Large intestine (tissue), 3 donors: ENCODE results near the gene THPO. TPM values are rescaled to one million over a fixed set of nuclear protein-coding genes. Genes with fewer than 3 reads are reported as not detected.

Experiments used
- DNase-seq, 2 donors: peaks; one replicate each; pipeline versions ENCODE4 v3.0.0 to v3.0.0-alpha.2; 2013
- H3K27ac ChIP-seq: one replicate; pipeline ENCODE4 v1.5.1; 2013; ENCODE audit warnings: low read length
- H3K27me3 ChIP-seq: 2 replicates; pipeline ENCODE4 v1.6.1; 2013; ENCODE audit warnings: low read length; ENCODE audit not compliant: control insufficient read depth, insufficient read depth
- H3K36me3 ChIP-seq: 2 replicates; pipeline ENCODE4 v1.6.1; 2013; ENCODE audit warnings: low read length; ENCODE audit not compliant: control insufficient read depth, insufficient read depth
- H3K4me1 ChIP-seq: one replicate; pipeline ENCODE4 v1.6.1; 2013; ENCODE audit warnings: low read length; ENCODE audit not compliant: control insufficient read depth, insufficient read depth
- H3K4me3 ChIP-seq: one replicate; pipeline ENCODE4 v1.5.1; 2013; ENCODE audit warnings: low read length
- H3K9me3 ChIP-seq: one replicate; pipeline ENCODE4 v1.6.1; 2013; ENCODE audit warnings: mild to moderate bottlenecking, low read depth, low read length, moderate library complexity; ENCODE audit not compliant: control insufficient read depth
- WGBS: methylation state at CpG from one replicate; pipeline ENCODE4 v1.1.5; 2013; ENCODE audit warnings: low lambda C conversion rate; ENCODE audit not compliant: insufficient coverage; 5-methylcytosine and 5-hydroxymethylcytosine counted together
- polyA plus RNA-seq: library from polyadenylated mRNA; unstranded; fragments of 120-200 nt; gene quantifications from one replicate; pipeline ENCODE4 v1.2.1, GENCODE V29; 2013

The THPO gene
- polyA plus RNA-seq, 1 donor = 1.9 TPM

GRCh38 chr3:184333700-184334099 lies 44.3 kb downstream of the THPO start:
- WGBS = no CpG with 5 or more reads among the region's 3 CpGs
- Histone ChIP-seq H3K4me1 (peaks cover 19% of the 10 kb centered on the region), H3K27ac (no peak overlapping the region), H3K9me3 (no peaks in the 10 kb centered on the region), H3K4me3 (no peak overlapping the region), H3K36me3 (peaks cover 63% of the 10 kb centered on the region), H3K27me3 (no peaks in the 10 kb centered on the region)
- DNase-seq = no peak

GRCh38 chr3:184333190-184333589 lies 44.8 kb downstream of the THPO start:
- WGBS = 100% methylated on average over 1 of the region's 6 CpGs
- H3K27ac ChIP-seq = no peak overlapping the region
- H3K4me1 ChIP-seq = peaks cover 16% of the 10 kb centered on the region
- no peak for DNase-seq
- no peaks in the 10 kb centered on the region for H3K27me3 ChIP-seq
- peaks cover 68% of the 10 kb centered on the region for H3K36me3 ChIP-seq
- H3K4me3 ChIP-seq = no peak overlapping the region
- H3K9me3 ChIP-seq = no peaks in the 10 kb centered on the region

GRCh38 chr3:184332370-184333090 lies 45.5 kb downstream of the THPO start:
- Histone ChIP-seq H3K4me3 (no peak overlapping the region), H3K36me3 (peaks cover 75% of the 10 kb centered on the region), H3K27me3 (no peaks in the 10 kb centered on the region), H3K4me1 (peaks cover 14% of the 10 kb centered on the region), H3K27ac (no peak overlapping the region), H3K9me3 (no peaks in the 10 kb centered on the region)
- WGBS = 100% methylated on average over 1 of the region's 10 CpGs
- DNase-seq = no peak

- no peaks in the 10 kb centered on the region for H3K9me3 ChIP-seq
- no CpG with 5 or more reads among the region's 3 CpGs for WGBS
- no peak for DNase-seq
- H3K27ac ChIP-seq = no peak overlapping the region
- H3K27me3 ChIP-seq = no peaks in the 10 kb centered on the region
- peaks cover 95% of the 10 kb centered on the region for H3K36me3 ChIP-seq
- H3K4me3 ChIP-seq = no peak overlapping the region
- no peaks in the 10 kb centered on the region for H3K4me1 ChIP-seq
These were observed 49.5 kb downstream of the THPO start for GRCh38 chr3:184328516-184328915.

GRCh38 chr3:184327171-184327570 lies 50.8 kb downstream of the THPO start:
- Histone ChIP-seq H3K27me3 (no peaks in the 10 kb centered on the region), H3K4me1 (no peaks in the 10 kb centered on the region), H3K27ac (no peak overlapping the region), H3K4me3 (no peak overlapping the region), H3K9me3 (no peaks in the 10 kb centered on the region), H3K36me3 (peaks cover 95% of the 10 kb centered on the region)
- no peak for DNase-seq
- WGBS = 80% methylated on average over 1 of the region's 21 CpGs

GRCh38 chr3:184325715-184326369 lies 52.2 kb downstream of the THPO start:
- H3K9me3 ChIP-seq = no peaks in the 10 kb centered on the region
- no CpG with 5 or more reads among the region's 6 CpGs for WGBS
- DNase-seq = no peak
- H3K27ac ChIP-seq = no peak overlapping the region
- no peaks in the 10 kb centered on the region for H3K4me1 ChIP-seq
- H3K27me3 ChIP-seq = no peaks in the 10 kb centered on the region
- peaks cover 95% of the 10 kb centered on the region for H3K36me3 ChIP-seq
- no peak overlapping the region for H3K4me3 ChIP-seq

GRCh38 chr3:184325269-184325668 lies 52.7 kb downstream of the THPO start:
- DNase-seq = no peak
- Histone ChIP-seq H3K9me3 (no peaks in the 10 kb centered on the region), H3K27ac (no peak overlapping the region), H3K4me1 (no peaks in the 10 kb centered on the region), H3K27me3 (no peaks in the 10 kb centered on the region), H3K4me3 (no peak overlapping the region), H3K36me3 (peaks cover 98% of the 10 kb centered on the region)
- no CpG with 5 or more reads among the region's 13 CpGs for WGBS

GRCh38 chr3:184323696-184324095 lies 54.3 kb downstream of the THPO start:
- no peak overlapping the region for H3K27ac ChIP-seq
- H3K4me1 ChIP-seq = peaks cover 6% of the 10 kb centered on the region
- H3K9me3 ChIP-seq = no peaks in the 10 kb centered on the region
- H3K27me3 ChIP-seq = no peaks in the 10 kb centered on the region
- H3K36me3 ChIP-seq = peaks cover 98% of the 10 kb centered on the region
- no peak for DNase-seq
- no peak overlapping the region for H3K4me3 ChIP-seq
- WGBS = no CpG with 5 or more reads among the region's 8 CpGs

- H3K27ac ChIP-seq = no peak overlapping the region
- H3K36me3 ChIP-seq = peaks cover 97% of the 10 kb centered on the region
- peaks cover 6% of the 10 kb centered on the region for H3K4me1 ChIP-seq
- no peak overlapping the region for H3K4me3 ChIP-seq
- 53% methylated on average over 2 of the region's 20 CpGs for WGBS
- no peaks in the 10 kb centered on the region for H3K27me3 ChIP-seq
- no peak for DNase-seq
- H3K9me3 ChIP-seq = no peaks in the 10 kb centered on the region
These were observed 55.1 kb downstream of the THPO start for GRCh38 chr3:184322731-184323487.
